ENCODE measurements around the gene ANKRD13D. TPM values are rescaled to one million over a fixed set of nuclear protein-coding genes. Genes with fewer than 3 reads are reported as not detected.
A peak's percentile ranks its signal among the peaks of the same experiment; 100 is the strongest.

The ANKRD13D gene
- total RNA-seq, 1 experiment from 2014 or later: 79.6 TPM

- no peak overlapping the region for H3K4me3 ChIP-seq
- no peaks in the 10 kb centered on the region; the same call in 1 of the 2 replicates for H3K79me2 ChIP-seq (ENCODE audit: low read depth)
- 0 out of 2 replicates have a peak, but pooled peaks cover 5% of the 10 kb centered on the region for H3K36me3 ChIP-seq (ENCODE audit: low read depth)
- H3K9me3 ChIP-seq (ENCODE audit: insufficient read depth, low read depth): no peaks in the 10 kb centered on the region
- H3K27me3 ChIP-seq (ENCODE audit: insufficient read depth, low read depth): no peaks in the 10 kb centered on the region
- BruUV-seq (replicated peaks): no TSS peak
- H4K20me1 ChIP-seq (ENCODE audit: insufficient read depth): no peaks in the 10 kb centered on the region
- intact Hi-C loops (cut with micrococcal nuclease; ENCODE audit: unreplicated experiment): loop anchor here (1.0 to 10.0 kb wide), 6 partner anchors 8 to 357 kb away; partner anchors contain the start of genes ANKRD13D, PC and SSH3
- peaks cover 56% of the 10 kb centered on the region for H3K4me1 ChIP-seq (replicated peaks; ENCODE audit: insufficient read depth)
- peak in 1 of 2 experiments; percentile 56 for DNase-seq
- H2AFZ ChIP-seq: no peak overlapping the region
- no peaks in the 10 kb centered on the region for H3K9me2 ChIP-seq (ENCODE audit: insufficient read depth)
- CTCF ChIA-PET: no interaction called here
- H3F3A ChIP-seq (ENCODE audit: insufficient read depth, low read depth): peaks cover 61% of the 10 kb centered on the region
- H3K27ac ChIP-seq: peak overlapping the region; percentile 87
- no peak for TF ChIP-seq EZH2 (IDR thresholded peaks at IDR 0.05; ENCODE audit: low read depth)
- no peak; the same call in 1 of the 2 replicates for TF ChIP-seq CTCF (conservative IDR thresholded peaks at IDR 0.05)
- peak overlapping the region; percentile 78 for H3K4me2 ChIP-seq
- POLR2A ChIA-PET (ENCODE audit: unreplicated experiment): interaction anchor here (0.6 kb wide), 1 partner anchor 70 kb away, joined by 5 read pairs; no protein-coding TSS in a partner anchor
These were observed 22.5 kb downstream of the ANKRD13D start for GRCh38 chr11:67311556-67312082.

- H3K27ac ChIP-seq: peak overlapping the region; percentile 87
- H3K4me2 ChIP-seq: peak overlapping the region; percentile 78
- H4K20me1 ChIP-seq (ENCODE audit: insufficient read depth): no peaks in the 10 kb centered on the region
- 0 out of 2 replicates have a peak, but pooled peaks cover 5% of the 10 kb centered on the region for H3K36me3 ChIP-seq (ENCODE audit: low read depth)
- peak overlapping the region; percentile 23; the same call in 1 of the 2 replicates for H3K4me3 ChIP-seq
- no peaks in the 10 kb centered on the region for H3K9me2 ChIP-seq (ENCODE audit: insufficient read depth)
- peak; percentile 97 to 99 for DNase-seq
- BruUV-seq (replicated peaks): no TSS peak
- no peaks in the 10 kb centered on the region for H3K9me3 ChIP-seq (ENCODE audit: insufficient read depth, low read depth)
- H3K4me1 ChIP-seq (replicated peaks; ENCODE audit: insufficient read depth): peaks cover 56% of the 10 kb centered on the region
- TF ChIP-seq CTCF (conservative IDR thresholded peaks at IDR 0.05) (no peak), EZH2 (IDR thresholded peaks at IDR 0.05; ENCODE audit: low read depth) (no peak)
- H3K79me2 ChIP-seq (ENCODE audit: low read depth): no peaks in the 10 kb centered on the region
- intact Hi-C loops (cut with micrococcal nuclease; ENCODE audit: unreplicated experiment): loop anchor here (1.0 to 10.0 kb wide), 6 partner anchors 9 to 358 kb away; partner anchors contain the start of genes ANKRD13D, PC and SSH3
- peak overlapping the region; percentile 18; the same call in 1 of the 2 replicates for H2AFZ ChIP-seq
- no peaks in the 10 kb centered on the region for H3K27me3 ChIP-seq (ENCODE audit: insufficient read depth, low read depth)
- ChIA-PET POLR2A (ENCODE audit: unreplicated experiment) (interaction anchor here (0.5 to 0.6 kb wide), 7 partner anchors 9 to 596 kb away, joined by 3 to 7 read pairs (median 3); partner anchors contain the start of gene SSH3), CTCF (interaction anchor here (0.6 kb wide), 1 partner anchor 846 kb away, joined by 10 read pairs; no protein-coding TSS in a partner anchor)
- peaks cover 67% of the 10 kb centered on the region for H3F3A ChIP-seq (ENCODE audit: insufficient read depth, low read depth)
These were observed 23.3 kb downstream of the ANKRD13D start for GRCh38 chr11:67312187-67313021.

Data from PC-9 (cell line).